Testis (tissue), 2 donors: Measurements from ENCODE around the gene BMPR1B.

Source experiments
- POLR2A ChIP-seq: fragments of 450-650 bp; IDR thresholded peaks from one replicate; pipeline ENCODE4 v1.6.1; 2017; ENCODE audit warnings: antibody characterized with exemption, mild to moderate bottlenecking, moderate library complexity
- TF ChIP-seq, protein P1 (sequence below), 3 experiments: fragments of 450-650 bp in 2 of 3; fragments of 200-600 bp in 1 of 3; sonication (generic) in 1 of 3; IDR thresholded peaks; one replicate each; pipeline ENCODE4 v1.5.1; 2016 to 2019; ENCODE audit warnings: antibody characterized with exemption in 3 of 3, mild to moderate bottlenecking in 2 of 3, moderate library complexity in 1 of 3

DNA sequence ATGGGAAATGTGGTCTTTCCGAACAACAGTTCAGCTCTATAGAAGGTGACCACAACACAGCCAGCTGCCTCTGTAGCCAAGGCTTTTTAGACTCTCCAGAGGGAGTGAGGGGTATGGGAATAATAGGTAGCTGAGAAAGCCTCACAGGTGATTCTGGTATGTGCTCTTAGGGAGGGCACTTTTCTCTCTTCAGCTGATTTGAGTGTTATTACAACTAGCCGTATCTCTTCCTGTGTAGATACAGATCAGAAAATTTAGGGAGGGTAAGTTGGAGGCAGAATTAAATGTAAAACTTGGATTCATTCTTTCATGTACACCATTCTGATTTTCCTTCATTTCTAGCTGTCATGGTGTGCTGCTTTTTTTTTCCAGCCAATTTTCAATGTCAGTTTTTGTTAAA is 154.9 kb downstream of the BMPR1B start:
- TF ChIP-seq, protein P1, sequence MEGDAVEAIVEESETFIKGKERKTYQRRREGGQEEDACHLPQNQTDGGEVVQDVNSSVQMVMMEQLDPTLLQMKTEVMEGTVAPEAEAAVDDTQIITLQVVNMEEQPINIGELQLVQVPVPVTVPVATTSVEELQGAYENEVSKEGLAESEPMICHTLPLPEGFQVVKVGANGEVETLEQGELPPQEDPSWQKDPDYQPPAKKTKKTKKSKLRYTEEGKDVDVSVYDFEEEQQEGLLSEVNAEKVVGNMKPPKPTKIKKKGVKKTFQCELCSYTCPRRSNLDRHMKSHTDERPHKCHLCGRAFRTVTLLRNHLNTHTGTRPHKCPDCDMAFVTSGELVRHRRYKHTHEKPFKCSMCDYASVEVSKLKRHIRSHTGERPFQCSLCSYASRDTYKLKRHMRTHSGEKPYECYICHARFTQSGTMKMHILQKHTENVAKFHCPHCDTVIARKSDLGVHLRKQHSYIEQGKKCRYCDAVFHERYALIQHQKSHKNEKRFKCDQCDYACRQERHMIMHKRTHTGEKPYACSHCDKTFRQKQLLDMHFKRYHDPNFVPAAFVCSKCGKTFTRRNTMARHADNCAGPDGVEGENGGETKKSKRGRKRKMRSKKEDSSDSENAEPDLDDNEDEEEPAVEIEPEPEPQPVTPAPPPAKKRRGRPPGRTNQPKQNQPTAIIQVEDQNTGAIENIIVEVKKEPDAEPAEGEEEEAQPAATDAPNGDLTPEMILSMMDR (IDR thresholded peaks at IDR 0.05): no peak
- no peak for TF ChIP-seq POLR2A
